SK-MEL-5 (cell line): ENCODE results near the gene RSBN1. TPM values are rescaled to one million over a fixed set of nuclear protein-coding genes. Genes with fewer than 3 reads are reported as not detected.
"Not testable (repeated sequence)": the region's sequence is repeated elsewhere in the genome, so short reads cannot be mapped to it uniquely, and the experiment has no call there.

ENCODE experiments used
- DNase-seq: peaks from one replicate; pipeline ENCODE4 v3.0.0-alpha.2; 2016; ENCODE audit warnings: low read depth, low spot score
- in situ Hi-C: cut with HindIII; loops from 2 replicates; pipeline ENCODE4 v1.10.0; 2016; ENCODE audit warnings: low sequenced_read_pairs, high pct_unique_total_duplicates, low pct_unique_long_range_greater_than_20kb
- total RNA-seq: library from RNA; depleted of rRNA; stranded (reverse); fragments of >200 nt; shearing (Covaris generic); gene quantifications from 2 replicates; pipeline ENCODE4 v1.2.3, GENCODE V29; 2014

RSBN1 gene
- total RNA-seq, 1 experiment from 2014 or later, result 5.9 TPM

GRCh38 chr1:113760102-113761080 lies 51.9 kb downstream of the RSBN1 start:
- peak; percentile 3 for DNase-seq
- in situ Hi-C loops, result no loop called here

- in situ Hi-C loops, result no loop called here
Observed at GRCh38 chr1:113759333-113760101, 52.8 kb downstream of the RSBN1 start, which contains the start of gene PHTF1. TSS of gene PHTF1 (minus strand) at chr1:113759486. CDS start at chr1:113758703, 783 bp downstream.

GRCh38 chr1:113758631-113759332 lies 53.5 kb downstream of the RSBN1 start:
- in situ Hi-C loops, result no loop called here
- DNase-seq, result peak; percentile 45

More at GRCh38 chr1:113759333-113760101, 52.8 kb downstream of the RSBN1 start, which contains the start of gene PHTF1:
- DNase-seq, result peak; percentile 62

GRCh38 chr1:113756461-113756860 lies 55.8 kb downstream of the RSBN1 start:
- DNase-seq, result no peak
- in situ Hi-C loops, result no loop called here

- DNase-seq, in situ Hi-C loops: not testable (repeated sequence)
Observed at GRCh38 chr1:113753333-113753732, 58.9 kb downstream of the RSBN1 start.

- no peak for DNase-seq
Observed at GRCh38 chr1:113751516-113751915, 60.8 kb downstream of the RSBN1 start.

GRCh38 chr1:113751114-113751513 lies 61.2 kb downstream of the RSBN1 start:
- in situ Hi-C loops, result no loop called here
- DNase-seq, result no peak

More at GRCh38 chr1:113751516-113751915, 60.8 kb downstream of the RSBN1 start:
- in situ Hi-C loops, result no loop called here

GRCh38 chr1:113749402-113749801 lies 62.9 kb downstream of the RSBN1 start:
- DNase-seq, result no peak
- in situ Hi-C loops, result no loop called here

- in situ Hi-C loops, result no loop called here
- no peak for DNase-seq
Observed at GRCh38 chr1:113747376-113747775, 64.9 kb downstream of the RSBN1 start.

- in situ Hi-C loops, result no loop called here
- no peak for DNase-seq
Observed at GRCh38 chr1:113745425-113745824, 66.9 kb downstream of the RSBN1 start.

- in situ Hi-C loops, result no loop called here
- peak; percentile 50 for DNase-seq
Observed at GRCh38 chr1:113744114-113744513, 68.2 kb downstream of the RSBN1 start.

GRCh38 chr1:113742515-113742914 lies 69.8 kb downstream of the RSBN1 start:
- in situ Hi-C loops, result no loop called here
- no peak for DNase-seq

- in situ Hi-C loops, result no loop called here
- DNase-seq, result no peak
Observed at GRCh38 chr1:113734357-113735055, 77.8 kb downstream of the RSBN1 start.

- in situ Hi-C loops, result no loop called here
- no peak for DNase-seq
Observed at GRCh38 chr1:113732802-113733201, 79.5 kb downstream of the RSBN1 start.

GRCh38 chr1:113721010-113721409 lies 91.3 kb downstream of the RSBN1 start:
- DNase-seq, result no peak
- in situ Hi-C loops, result no loop called here

GRCh38 chr1:113718621-113719020 lies 93.7 kb downstream of the RSBN1 start:
- in situ Hi-C loops, DNase-seq: not testable (repeated sequence)

GRCh38 chr1:113717506-113717905 lies 94.8 kb downstream of the RSBN1 start:
- DNase-seq, in situ Hi-C loops: not testable (repeated sequence)
